Measurements from ENCODE around the gene ZBTB7C.

DNA sequence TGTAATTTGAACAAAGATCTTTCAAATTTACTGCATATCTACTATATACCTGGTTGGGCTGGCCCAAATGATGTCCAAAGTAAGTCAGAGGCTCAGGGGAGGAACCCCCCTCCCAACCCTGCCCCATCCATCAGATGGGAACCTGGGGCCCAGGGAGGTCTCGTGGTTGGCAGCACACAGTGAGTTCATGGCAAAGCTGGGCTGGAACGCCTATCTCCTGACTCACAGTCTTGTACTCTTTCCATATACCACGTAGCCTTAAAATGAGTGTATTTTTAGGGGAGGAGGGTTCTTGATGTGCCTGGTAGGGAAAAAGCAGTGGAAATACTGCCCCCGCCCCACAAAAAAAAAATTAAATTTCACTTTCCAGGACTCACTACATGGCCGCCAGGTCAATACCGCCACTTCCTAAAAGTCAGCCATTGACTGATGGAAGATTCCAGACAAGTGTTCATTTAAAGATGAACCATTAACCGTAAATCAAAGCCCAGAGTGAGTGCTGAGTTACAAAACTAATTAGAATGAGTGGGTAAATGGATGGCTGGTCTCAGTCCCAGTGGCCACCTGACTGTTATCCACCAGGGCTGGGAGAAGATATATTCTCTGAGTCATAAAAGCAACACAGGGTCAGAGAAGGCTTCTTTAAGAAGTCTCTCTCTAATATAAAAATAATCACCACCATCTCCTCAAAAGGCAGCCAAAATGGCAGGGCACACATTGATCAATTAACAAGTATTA is 80.5 kb downstream of the ZBTB7C start:
- TF ChIP-seq, protein P1, sequence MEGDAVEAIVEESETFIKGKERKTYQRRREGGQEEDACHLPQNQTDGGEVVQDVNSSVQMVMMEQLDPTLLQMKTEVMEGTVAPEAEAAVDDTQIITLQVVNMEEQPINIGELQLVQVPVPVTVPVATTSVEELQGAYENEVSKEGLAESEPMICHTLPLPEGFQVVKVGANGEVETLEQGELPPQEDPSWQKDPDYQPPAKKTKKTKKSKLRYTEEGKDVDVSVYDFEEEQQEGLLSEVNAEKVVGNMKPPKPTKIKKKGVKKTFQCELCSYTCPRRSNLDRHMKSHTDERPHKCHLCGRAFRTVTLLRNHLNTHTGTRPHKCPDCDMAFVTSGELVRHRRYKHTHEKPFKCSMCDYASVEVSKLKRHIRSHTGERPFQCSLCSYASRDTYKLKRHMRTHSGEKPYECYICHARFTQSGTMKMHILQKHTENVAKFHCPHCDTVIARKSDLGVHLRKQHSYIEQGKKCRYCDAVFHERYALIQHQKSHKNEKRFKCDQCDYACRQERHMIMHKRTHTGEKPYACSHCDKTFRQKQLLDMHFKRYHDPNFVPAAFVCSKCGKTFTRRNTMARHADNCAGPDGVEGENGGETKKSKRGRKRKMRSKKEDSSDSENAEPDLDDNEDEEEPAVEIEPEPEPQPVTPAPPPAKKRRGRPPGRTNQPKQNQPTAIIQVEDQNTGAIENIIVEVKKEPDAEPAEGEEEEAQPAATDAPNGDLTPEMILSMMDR (IDR thresholded peaks at IDR 0.05; ENCODE audit: insufficient read depth, low read length, poor library complexity, severe bottlenecking): no peak
- no peak for TF ChIP-seq EZH2phosphoT487 (conservative IDR thresholded peaks at IDR 0.05; ENCODE audit: low read length)

Data from SU-DHL-6 (cell line).